Stimulated activated CD4-positive, alpha-beta T cell treated with anti-CD3 and anti-CD28 coated beads, TNF-alpha, amount 100 ng/mL, for 4 hours (primary cell): ENCODE results near the gene NOL11.
"Not testable (repeated sequence)": the region's sequence is repeated elsewhere in the genome, so short reads cannot be mapped to it uniquely, and the experiment has no call there.

ENCODE experiments used
- DNase-seq, 3 experiments: peaks; one replicate each; pipeline ENCODE4 v3.0.0-alpha.2; 2020; ENCODE audit warnings: low read depth in 3 of 3

The NOL11 gene

DNA sequence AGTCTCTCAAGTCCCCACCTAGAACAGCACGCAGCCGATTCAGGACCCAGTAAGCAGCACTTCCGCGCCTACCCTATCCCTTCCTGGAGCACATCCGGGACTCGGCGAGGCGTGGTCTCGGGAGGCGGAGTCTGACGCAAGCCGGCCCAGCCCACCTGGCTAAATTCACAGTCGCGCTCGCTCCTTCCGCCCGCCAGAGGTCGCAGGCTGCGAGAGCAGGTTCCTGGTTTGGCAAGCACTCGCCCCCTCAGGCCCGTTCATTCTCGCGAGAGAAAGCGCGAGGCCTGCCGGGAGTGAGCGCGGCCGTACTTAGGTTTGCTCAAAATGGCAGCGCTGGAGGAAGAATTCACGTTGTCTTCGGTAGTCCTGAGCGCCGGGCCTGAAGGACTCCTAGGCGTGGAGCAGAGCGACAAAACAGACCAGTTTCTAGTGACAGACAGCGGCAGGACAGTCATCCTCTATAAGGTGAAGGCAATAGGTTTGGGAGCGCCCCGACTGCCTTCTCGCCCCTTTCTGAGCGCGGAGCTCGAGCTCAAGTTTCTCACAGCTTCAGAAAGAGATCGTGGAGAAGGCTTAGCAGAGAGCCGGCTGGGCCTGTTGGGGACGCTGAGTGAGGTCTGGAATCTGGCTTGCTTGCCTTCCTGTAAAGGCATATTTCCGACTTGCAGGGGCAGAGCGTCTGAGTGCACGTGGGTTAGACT, at the start of gene NOL11:
Gene NOL11, plus strand, starts transcription at position 313 of the 701 bp plus-strand sequence. Its CDS starts 12 bp downstream, at position 325.
- peak; percentile 96 to 100 (median 99) for DNase-seq

DNA sequence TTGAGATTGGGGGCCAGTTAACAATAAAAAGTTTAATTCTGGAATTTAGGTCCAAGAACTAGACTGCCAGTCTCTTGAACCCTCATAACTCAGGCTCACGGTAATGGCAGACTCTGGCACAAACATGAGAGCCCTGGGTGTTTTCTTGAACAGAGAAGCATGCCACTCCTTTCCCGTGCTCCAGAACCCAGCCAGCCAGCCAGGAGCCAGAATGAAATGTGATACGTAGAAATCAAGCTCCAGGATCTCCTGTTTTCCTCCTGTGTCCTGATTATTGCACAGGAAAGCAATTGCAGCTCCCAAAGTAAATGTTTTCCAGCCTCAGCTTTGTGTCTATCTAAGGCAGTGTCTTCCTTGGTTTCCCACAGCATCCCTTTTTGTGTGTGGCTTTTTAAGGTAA, 46.2 kb upstream of the NOL11 start:
- DNase-seq, result no peak

DNA sequence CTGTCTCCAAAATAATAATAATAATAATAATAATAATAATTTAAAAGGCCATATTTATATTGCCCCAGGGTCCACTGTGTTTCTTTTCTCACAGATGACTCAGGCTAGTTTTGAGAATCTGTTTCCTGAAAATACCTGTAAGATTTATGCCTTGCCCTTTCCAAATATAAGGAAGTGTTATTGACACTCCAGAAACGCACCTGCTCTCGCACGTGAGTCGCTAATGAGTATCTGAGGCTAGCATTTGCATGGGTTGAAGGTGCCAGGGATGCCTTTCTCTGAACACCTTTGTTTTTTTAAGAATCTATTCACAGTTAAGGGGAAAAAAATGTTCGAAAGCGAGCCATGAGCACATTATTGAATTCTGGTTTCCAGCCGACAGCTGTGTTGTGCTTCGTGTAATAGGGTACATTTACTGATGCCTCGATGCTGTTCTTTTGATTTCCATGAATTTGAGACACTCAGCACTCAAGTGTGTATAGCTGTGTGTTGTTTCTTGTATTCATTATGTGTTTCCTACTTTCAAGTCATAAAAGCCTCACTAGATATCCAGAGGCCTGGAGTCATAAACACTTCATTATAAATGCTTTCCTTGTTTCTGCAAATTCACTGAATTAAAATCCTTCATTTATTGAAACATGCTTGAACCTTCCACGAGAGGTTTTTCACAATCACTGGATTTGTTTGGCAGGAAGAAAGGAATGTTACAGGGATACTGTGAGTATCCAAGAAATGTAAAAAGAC, 45.0 kb upstream of the NOL11 start:
- DNase-seq, result no peak

DNA sequence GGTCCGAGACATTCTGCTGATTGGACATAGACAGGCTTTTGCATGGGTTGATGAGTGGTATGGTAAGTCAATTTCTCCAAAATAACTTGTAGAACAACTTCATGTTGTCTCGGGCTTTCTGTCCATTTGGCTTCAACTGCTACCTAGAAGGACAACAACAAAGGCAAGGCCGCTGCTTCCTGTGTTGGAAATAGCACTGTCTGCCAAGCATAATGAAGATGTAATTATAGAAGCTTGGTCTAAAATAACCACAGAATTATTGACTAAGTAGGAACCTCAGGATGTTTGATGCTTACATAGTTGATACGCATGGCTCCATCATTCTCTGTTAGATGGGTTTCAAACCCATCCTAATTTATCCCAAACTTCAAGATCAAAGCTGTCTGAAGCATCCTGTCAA, 42.3 kb upstream of the NOL11 start:
- DNase-seq, result no peak

DNA sequence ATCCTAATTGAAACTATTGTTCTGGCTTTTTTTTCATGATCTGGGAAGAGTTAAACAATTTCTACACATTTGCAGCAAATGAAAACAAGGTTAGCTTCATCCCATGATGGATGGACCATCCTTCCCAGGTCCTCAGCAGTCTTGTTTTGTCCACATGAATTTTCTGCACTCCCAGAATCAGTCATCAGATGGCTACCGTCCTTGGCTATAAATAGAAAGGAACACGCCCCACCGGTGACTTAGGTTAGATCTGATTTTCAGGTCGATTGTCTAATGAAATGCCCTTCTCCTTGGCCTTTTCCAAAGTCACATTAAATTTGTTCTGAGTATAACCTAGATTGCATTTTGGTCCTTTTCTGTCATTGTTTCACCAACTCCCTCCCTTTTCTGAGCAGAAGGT, 41.4 kb upstream of the NOL11 start:
- no peak for DNase-seq

DNA sequence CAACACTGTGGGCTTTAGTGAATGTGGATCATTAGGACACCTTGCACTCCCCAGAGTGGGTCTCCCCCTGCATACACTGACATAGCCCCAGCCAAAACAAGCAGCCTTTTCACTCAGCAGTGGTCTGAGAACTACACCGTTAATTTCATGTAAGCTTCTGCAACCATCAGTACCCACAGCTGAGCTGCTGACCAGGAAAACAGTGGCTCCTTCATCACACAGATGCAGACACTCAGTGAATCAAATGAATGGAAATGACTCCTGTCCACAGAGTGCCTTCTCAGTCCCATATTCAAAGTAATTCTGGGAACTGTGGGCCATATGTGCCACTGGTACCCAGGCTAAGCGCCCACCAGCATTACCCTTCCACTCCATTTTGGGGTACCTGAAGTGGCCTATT, 39.3 kb upstream of the NOL11 start:
- DNase-seq, result no peak

DNA sequence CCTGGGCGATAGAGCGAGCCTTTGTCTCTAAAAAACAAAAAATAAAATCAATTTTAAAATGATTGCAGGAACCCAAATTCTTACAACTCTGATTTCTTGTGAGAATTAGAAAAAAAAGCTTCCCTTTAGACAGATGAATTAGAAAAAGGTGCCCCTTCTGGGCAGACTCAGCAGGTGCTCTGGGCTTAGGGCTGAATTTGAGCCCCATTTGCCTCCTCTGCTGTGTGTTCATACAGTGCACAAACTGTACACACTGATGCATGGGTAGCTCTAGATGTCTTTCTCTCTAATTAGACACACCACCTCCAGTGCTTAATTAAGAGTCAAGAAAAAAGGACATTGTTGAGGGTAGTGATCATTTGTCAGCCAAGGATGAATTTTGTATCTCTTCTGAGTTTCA, 38.5 kb upstream of the NOL11 start:
- no peak for DNase-seq

DNA sequence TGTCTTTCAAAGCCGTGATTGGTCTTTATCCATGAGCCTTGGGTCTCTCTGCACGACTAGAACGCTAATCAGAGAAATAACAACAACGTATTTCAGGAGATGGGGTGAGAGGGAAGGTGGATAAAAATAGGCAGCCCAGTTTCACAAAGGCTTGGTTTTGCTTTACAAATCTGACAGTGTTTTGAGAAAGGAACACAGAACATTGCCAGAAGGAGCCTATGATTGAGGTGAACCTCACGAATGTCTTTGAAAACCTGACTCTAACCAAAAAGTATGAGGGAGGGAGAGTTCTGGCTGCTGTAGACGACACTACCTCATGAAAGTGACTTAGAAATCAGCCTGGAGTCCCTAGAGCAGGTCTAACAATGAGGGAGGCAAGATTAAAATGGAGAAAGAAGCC, 38.0 kb upstream of the NOL11 start:
- DNase-seq, result no peak

DNA sequence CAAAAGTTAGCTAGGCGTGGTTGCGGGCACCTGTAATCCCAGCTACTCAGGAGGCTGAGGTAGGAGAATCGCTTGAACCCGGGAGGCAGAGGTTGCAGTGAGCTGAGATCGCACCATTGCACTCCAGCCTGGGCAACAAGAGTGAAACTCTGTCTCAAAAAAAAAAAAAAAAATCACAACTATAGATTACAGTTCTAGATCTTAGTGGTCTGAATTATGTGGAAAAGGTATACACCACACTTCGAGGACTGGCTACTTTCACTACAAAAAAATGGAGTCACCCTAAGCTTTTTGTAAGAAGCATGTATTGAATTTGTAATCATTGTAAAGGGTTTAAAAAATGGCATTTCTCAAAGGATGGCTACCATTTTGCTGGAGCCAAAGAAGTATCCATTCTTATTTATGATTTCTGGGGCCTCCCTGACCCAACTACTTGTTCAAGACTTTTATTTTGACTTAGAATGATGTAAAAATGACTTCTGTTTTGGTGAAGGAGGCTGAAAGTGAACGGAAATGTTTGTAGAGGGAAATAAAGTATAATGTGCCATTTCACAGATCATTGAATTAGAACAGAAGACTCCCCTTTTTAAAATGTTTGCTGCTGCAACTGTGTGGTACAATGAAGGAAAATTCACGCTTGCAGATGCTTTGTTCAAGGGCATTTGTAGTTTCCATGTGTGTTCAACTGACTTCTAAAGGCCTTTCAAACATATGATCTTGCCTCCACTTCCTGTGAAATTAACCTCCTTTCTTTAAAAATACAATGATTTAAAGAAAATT, 37.1 kb upstream of the NOL11 start:
- DNase-seq, result no peak

DNA sequence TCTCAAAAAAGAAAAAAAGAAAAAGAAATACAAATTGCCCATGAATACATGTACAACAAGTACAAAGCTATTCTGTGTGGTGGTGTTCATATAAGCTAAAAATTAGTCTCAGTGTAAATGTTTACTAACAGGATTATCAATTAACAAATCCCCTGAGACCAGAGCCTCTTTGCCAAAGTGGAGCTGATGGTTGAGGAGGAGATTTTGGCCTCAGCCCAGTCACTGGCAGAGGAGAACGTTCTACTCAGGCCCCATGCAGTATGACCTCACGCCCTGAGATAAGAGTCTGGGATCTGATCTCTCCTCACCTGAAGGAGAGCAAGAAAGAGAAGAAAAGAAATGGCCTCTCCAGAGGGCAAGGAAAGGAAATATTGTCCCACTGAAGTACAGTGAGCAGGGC, 35.5 kb upstream of the NOL11 start:
- DNase-seq, result no peak

DNA sequence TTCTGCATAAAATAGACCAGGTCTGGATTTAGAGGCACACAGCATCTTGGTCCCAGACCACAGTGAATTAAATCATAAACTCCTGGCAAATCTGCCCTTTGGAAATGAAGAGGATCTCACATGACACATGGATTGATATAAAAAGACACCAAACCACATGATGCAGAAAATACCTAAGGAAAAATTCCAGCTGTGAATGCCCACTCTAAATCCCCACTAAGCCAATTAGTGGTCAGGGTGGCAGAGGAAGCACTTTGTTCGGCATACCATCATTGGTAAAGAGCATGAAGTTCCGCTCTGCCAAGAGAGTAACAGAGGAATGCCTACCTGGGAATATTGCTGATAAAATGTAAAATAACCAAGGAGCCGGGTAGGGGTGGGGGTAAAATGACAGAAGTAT, 32.4 kb upstream of the NOL11 start:
- no peak for DNase-seq

DNA sequence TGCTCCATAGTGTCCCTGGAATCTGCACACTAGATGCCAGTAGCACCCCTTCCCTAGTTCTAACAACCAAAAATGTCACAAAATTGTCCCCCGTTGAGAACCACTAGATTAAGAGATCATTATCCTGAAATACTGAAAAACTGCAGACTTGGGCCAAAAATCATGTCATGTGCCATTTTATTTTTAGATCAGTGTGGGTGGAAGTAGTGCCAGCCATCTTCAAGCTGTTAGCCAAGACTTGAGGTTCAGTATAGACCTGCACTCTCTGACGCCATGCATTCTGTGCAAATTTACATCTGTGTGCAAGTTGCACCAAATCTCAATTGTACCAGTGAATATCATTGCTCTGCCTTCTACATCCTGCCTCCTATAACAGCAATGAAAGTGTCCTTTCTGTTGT, 31.5 kb upstream of the NOL11 start:
- DNase-seq, result no peak

DNA sequence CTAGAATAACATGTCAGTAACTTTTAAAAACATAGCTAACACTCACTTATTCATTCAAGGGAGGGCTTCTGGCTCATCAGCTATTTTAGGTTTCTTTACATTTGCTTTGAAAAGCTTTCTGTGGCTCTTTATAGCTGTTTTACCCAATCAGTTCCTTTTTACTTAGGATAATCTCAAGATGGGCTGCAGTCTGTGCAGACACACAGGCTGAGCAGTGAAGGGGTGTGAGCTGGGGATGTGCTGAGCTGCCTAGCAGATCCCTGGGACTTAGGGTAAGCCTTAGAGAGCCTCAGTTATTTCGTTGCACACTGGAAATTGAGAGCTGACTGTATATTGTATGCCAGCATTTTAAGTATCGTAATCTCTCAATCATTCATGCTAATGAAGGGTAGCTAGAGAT, 30.2 kb upstream of the NOL11 start:
- no peak for DNase-seq

DNA sequence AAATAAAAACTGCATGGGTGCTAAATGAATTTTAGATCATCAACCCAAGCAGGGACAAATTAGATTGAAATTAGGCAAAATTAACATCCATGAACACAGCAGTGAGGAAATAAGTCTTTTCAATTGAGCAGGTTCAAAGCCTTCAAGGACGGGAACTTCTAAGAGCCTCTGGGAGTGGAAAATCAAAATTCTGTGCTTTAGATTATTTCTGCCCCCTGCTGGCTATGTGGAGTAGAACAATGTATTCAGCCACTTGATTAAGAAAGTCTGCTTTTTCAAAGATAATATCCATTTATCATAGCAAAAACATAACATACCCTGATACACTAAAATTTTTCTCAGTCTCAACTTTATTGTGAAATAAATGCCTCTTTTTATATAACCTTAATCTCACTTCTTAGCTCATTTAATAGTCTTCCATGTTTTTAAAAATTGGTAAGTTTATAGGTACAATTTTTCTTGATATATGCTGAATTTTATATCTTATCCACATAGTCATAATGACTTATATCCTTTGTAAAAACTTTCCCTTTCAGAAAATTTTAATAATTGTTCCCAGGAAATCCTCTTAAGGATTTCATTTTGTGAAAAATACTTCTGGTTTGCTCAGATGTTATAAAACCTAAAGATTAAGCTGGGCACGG, 28.1 kb upstream of the NOL11 start:
- peak in 1 of 3 experiments; percentile 21 for DNase-seq

DNA sequence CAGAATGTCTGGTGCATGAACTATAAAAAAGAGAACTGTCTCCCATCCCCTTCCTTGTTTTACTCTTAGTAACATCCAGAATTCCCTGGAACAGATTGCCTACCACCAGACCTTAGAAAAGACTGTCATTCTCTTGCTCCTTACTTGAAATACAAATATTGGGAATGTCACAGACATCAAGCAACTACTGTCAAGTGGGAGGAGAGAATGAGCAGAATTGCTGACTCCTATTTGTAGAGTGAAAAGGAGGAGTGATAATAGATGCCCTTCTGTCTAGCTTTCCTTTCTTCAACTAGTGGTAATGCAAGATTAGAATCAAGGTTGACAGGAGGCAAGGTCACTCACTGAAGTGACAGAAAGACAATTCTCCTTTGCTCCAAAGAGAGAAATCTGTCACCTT, 23.9 kb upstream of the NOL11 start:
- no peak for DNase-seq

DNA sequence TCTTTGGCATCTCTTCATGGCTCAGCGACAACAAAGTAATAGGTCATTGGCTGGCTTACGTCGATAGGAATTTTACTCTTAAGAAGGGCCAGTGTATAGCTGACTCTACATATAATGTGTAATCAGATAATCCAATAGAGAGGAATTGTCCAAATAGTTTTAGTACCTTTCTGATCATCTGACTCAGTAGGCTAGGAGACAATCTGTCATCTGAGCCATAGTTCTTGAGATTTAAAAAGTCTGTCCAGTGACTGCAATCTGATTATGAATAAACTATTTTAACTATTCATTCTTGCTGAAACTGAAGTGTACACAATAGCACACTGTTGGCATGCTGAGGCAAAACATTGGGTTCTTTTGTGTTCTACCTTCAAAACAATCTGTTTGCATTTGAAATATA, 21.4 kb upstream of the NOL11 start:
- DNase-seq, result no peak

DNA sequence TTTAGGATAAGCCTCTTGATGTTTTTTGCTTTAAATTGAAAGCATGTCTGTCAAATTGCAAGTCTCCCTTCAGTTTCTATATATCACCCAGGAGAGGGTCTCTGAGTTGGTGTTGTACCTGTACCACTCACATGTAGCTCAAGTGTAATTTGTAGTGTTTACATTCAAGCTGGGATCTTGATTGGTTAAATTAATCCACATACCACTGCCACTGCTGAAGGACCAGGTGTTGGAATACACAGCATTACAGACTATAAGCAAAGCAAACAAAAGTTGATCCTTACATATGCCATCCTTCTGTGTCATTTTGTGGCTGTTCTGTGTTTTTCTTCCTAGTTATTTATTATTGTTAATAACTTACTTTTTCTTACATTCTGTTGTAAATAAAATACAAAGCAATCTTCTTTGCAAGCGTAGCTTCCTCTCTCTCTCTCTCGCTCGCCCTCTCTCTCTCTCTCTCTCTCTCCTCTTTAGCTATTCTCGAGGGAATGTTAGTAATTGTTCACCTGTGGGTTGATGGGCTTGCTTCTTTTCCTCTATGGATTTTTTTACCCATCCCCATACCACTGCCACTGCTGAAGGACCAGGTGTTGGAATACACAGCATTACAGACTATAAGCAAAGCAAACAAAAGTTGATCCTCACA, 20.8 kb upstream of the NOL11 start:
- no peak for DNase-seq

DNA sequence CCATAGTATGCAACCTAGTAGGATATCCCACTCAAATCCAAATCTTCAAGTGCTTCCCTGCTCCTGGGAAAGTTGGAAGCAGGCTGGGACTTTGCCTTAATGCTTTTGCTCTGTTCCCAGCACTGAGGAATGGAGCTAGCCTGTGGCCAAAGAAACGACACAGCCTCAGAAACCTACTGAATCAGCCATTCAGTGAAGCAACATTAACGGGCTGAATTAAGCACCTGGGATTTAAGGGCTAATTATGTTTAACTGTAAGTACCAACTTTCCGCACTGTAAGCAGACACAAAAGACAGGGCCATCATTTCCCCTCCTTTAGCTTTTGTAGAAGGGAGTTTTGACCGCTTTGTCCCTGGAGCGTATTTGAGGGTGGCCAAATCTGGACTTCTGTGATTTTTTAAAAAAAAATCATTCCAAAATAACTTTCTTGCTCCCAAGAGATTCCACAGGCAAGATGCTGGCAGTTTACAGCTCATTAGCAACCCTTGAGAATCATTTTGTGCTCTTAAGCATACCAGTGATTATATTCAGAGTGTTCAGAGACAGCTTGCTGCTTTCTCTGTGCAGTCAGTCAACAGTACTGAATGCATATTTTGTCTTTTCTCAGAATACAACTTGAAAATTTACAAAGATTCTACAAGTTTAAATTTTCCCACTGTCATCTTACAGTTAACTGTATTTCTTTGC, 17.6 kb upstream of the NOL11 start:
- DNase-seq, result no peak

DNA sequence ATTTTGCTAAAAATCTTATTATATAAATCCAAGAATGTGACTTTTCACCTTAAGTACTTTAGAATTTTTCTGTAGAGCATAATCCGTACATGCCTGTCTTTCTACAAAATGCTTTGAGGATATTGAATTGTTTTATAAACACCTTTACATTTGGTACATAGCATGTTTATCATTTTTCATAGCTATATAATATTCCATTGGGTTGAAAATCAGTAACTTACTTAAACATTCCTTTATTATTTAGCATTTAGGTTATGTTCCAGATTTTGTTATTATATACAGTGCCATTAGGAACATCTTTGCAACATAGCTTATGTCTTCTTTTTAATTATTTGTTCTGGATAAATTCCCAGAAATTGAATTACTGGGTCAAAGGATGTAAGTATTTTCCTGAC, 17.0 kb upstream of the NOL11 start:
- no peak for DNase-seq

DNA sequence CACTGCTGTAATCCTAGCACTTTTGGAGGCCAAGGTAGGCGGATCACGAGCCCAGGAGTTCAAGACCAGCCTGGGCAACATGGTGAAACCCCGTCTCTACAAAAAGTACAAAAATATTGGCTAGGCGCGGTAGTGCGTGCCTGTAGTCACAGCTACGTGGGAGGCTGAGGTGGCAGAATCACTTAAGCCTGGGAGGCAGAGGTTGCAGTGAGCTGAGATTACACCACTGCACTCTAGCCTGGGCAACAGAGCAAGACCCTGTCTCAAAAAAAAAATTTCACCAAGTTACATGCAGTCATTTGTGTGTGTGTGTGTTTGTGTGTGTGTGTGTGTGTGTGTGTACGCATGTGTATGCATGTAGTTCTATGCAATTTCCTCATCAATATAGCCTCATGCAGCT, 14.9 kb upstream of the NOL11 start:
- DNase-seq, result not testable (repeated sequence)

DNA sequence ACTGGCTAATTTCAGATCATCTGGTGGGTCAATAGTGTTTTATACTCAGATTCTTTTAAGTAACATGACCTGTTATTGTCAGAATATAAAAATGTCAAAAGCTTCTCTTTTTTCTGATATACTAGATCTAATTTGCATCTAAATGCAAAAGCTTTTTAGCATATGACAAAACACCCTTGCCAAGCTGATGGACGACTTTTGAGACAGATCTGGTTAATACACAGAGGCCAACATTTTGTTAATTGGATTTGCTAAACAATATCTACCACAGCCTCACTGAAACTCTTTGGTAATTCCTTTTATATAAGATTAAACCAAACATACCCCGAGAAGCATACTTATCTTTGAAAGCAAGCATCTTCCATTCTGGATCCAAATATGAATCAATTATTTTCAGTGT, 10.3 kb upstream of the NOL11 start:
- DNase-seq, result no peak
